ENCODE results near the gene SYT14.
"Not testable (repeated sequence)": the region's sequence is repeated elsewhere in the genome, so short reads cannot be mapped to it uniquely, and the experiment has no call there.

Gene SYT14

GRCh38 chr1:209899948-209900347 lies 38.1 kb upstream of the SYT14 start:
- no peak for TF ChIP-seq YY1 (IDR thresholded peaks at IDR 0.05; ENCODE audit: insufficient read depth, insufficient read length)
- no peak for TF ChIP-seq ZNF274 (IDR thresholded peaks at IDR 0.05; ENCODE audit: low read depth, low read length)
- TF ChIP-seq SUZ12 (IDR thresholded peaks at IDR 0.05; ENCODE audit: extremely low read depth, insufficient read depth, insufficient read length) = no peak
- no peaks in the 10 kb centered on the region for H3K4me1 ChIP-seq (ENCODE audit: insufficient read depth, insufficient read length)
- DNase-seq (ENCODE audit: low read depth, low spot score) = peak; percentile 72
- H3K9ac ChIP-seq (ENCODE audit: insufficient read length, low read depth) = no peak overlapping the region
- H3K27me3 ChIP-seq (ENCODE audit: insufficient read depth, insufficient read length) = no peaks in the 10 kb centered on the region
- H3K9me3 ChIP-seq (ENCODE audit: insufficient read depth, low read length) = no peaks in the 10 kb centered on the region
- no peak overlapping the region for H3K4me3 ChIP-seq (ENCODE audit: insufficient read length, low read depth)
- H3K36me3 ChIP-seq (ENCODE audit: insufficient read depth, insufficient read length, low read length) = no peaks in the 10 kb centered on the region

GRCh38 chr1:209900734-209901133 lies 37.3 kb upstream of the SYT14 start:
- TF ChIP-seq ZNF274 (IDR thresholded peaks at IDR 0.05; ENCODE audit: low read depth, low read length) (no peak), SUZ12 (IDR thresholded peaks at IDR 0.05; ENCODE audit: extremely low read depth, insufficient read depth, insufficient read length) (no peak), YY1 (IDR thresholded peaks at IDR 0.05; ENCODE audit: insufficient read depth, insufficient read length) (no peak)
- no peaks in the 10 kb centered on the region for H3K4me1 ChIP-seq (ENCODE audit: insufficient read depth, insufficient read length)
- no peak for DNase-seq (ENCODE audit: low read depth, low spot score)
- no peaks in the 10 kb centered on the region for H3K9me3 ChIP-seq (ENCODE audit: insufficient read depth, low read length)
- H3K27me3 ChIP-seq (ENCODE audit: insufficient read depth, insufficient read length) = no peaks in the 10 kb centered on the region
- no peaks in the 10 kb centered on the region for H3K36me3 ChIP-seq (ENCODE audit: insufficient read depth, insufficient read length, low read length)
- no peak overlapping the region for H3K4me3 ChIP-seq (ENCODE audit: insufficient read length, low read depth)
- H3K9ac ChIP-seq (ENCODE audit: insufficient read length, low read depth) = no peak overlapping the region

- no peaks in the 10 kb centered on the region for H3K36me3 ChIP-seq (ENCODE audit: insufficient read depth, insufficient read length, low read length)
- H3K27me3 ChIP-seq (ENCODE audit: insufficient read depth, insufficient read length) = no peaks in the 10 kb centered on the region
- H3K9me3 ChIP-seq (ENCODE audit: insufficient read depth, low read length) = no peaks in the 10 kb centered on the region
- no peaks in the 10 kb centered on the region for H3K4me1 ChIP-seq (ENCODE audit: insufficient read depth, insufficient read length)
- TF ChIP-seq YY1 (IDR thresholded peaks at IDR 0.05; ENCODE audit: insufficient read depth, insufficient read length) (no peak), ZNF274 (IDR thresholded peaks at IDR 0.05; ENCODE audit: low read depth, low read length) (no peak), SUZ12 (IDR thresholded peaks at IDR 0.05; ENCODE audit: extremely low read depth, insufficient read depth, insufficient read length) (no peak)
- no peak overlapping the region for H3K4me3 ChIP-seq (ENCODE audit: insufficient read length, low read depth)
- DNase-seq (ENCODE audit: low read depth, low spot score) = no peak
- H3K9ac ChIP-seq (ENCODE audit: insufficient read length, low read depth) = no peak overlapping the region
These were observed 36.8 kb upstream of the SYT14 start for GRCh38 chr1:209901211-209901610.

- not testable (repeated sequence) for H3K4me1 ChIP-seq (ENCODE audit: insufficient read depth, insufficient read length); H3K9ac ChIP-seq (ENCODE audit: insufficient read length, low read depth); H3K4me3 ChIP-seq (ENCODE audit: insufficient read length, low read depth); DNase-seq (ENCODE audit: low read depth, low spot score); H3K9me3 ChIP-seq (ENCODE audit: insufficient read depth, low read length); H3K27me3 ChIP-seq (ENCODE audit: insufficient read depth, insufficient read length); H3K36me3 ChIP-seq (ENCODE audit: insufficient read depth, insufficient read length, low read length)
These were observed 33.2 kb upstream of the SYT14 start for GRCh38 chr1:209904774-209905173.

GRCh38 chr1:209911746-209912145 lies 26.3 kb upstream of the SYT14 start:
- Histone ChIP-seq H3K27me3 (ENCODE audit: insufficient read depth, insufficient read length) (no peaks in the 10 kb centered on the region), H3K36me3 (ENCODE audit: insufficient read depth, insufficient read length, low read length) (no peaks in the 10 kb centered on the region), H3K9ac (ENCODE audit: insufficient read length, low read depth) (no peak overlapping the region), H3K4me1 (ENCODE audit: insufficient read depth, insufficient read length) (no peaks in the 10 kb centered on the region), H3K9me3 (ENCODE audit: insufficient read depth, low read length) (peaks cover 4% of the 10 kb centered on the region; the same call in 1 of the 2 replicates), H3K4me3 (ENCODE audit: insufficient read length, low read depth) (no peak overlapping the region)
- TF ChIP-seq ZNF274 (IDR thresholded peaks at IDR 0.05; ENCODE audit: low read depth, low read length) (no peak), SUZ12 (IDR thresholded peaks at IDR 0.05; ENCODE audit: extremely low read depth, insufficient read depth, insufficient read length) (no peak), YY1 (IDR thresholded peaks at IDR 0.05; ENCODE audit: insufficient read depth, insufficient read length) (no peak)
- DNase-seq (ENCODE audit: low read depth, low spot score) = no peak

- no peak overlapping the region for H3K9ac ChIP-seq (ENCODE audit: insufficient read length, low read depth)
- no peaks in the 10 kb centered on the region for H3K36me3 ChIP-seq (ENCODE audit: insufficient read depth, insufficient read length, low read length)
- TF ChIP-seq ZNF274 (IDR thresholded peaks at IDR 0.05; ENCODE audit: low read depth, low read length) (no peak), YY1 (IDR thresholded peaks at IDR 0.05; ENCODE audit: insufficient read depth, insufficient read length) (no peak), SUZ12 (IDR thresholded peaks at IDR 0.05; ENCODE audit: extremely low read depth, insufficient read depth, insufficient read length) (no peak)
- no peaks in the 10 kb centered on the region for H3K27me3 ChIP-seq (ENCODE audit: insufficient read depth, insufficient read length)
- H3K4me3 ChIP-seq (ENCODE audit: insufficient read length, low read depth) = no peak overlapping the region
- no peak for DNase-seq (ENCODE audit: low read depth, low spot score)
- peaks cover 4% of the 10 kb centered on the region; the same call in 1 of the 2 replicates for H3K9me3 ChIP-seq (ENCODE audit: insufficient read depth, low read length)
- H3K4me1 ChIP-seq (ENCODE audit: insufficient read depth, insufficient read length) = no peaks in the 10 kb centered on the region
These were observed 25.7 kb upstream of the SYT14 start for GRCh38 chr1:209912306-209912705.

GRCh38 chr1:209919637-209920036 lies 18.4 kb upstream of the SYT14 start:
- H3K4me3 ChIP-seq (ENCODE audit: insufficient read length, low read depth); H3K27me3 ChIP-seq (ENCODE audit: insufficient read depth, insufficient read length); DNase-seq (ENCODE audit: low read depth, low spot score); H3K36me3 ChIP-seq (ENCODE audit: insufficient read depth, insufficient read length, low read length); H3K9ac ChIP-seq (ENCODE audit: insufficient read length, low read depth); H3K4me1 ChIP-seq (ENCODE audit: insufficient read depth, insufficient read length): not testable (repeated sequence)
- H3K9me3 ChIP-seq (ENCODE audit: insufficient read depth, low read length) = peaks cover 17% of the 10 kb centered on the region

GRCh38 chr1:209920844-209921243 lies 17.2 kb upstream of the SYT14 start:
- Histone ChIP-seq H3K9ac (ENCODE audit: insufficient read length, low read depth) (no peak overlapping the region), H3K9me3 (ENCODE audit: insufficient read depth, low read length) (peaks cover 17% of the 10 kb centered on the region), H3K4me1 (ENCODE audit: insufficient read depth, insufficient read length) (no peaks in the 10 kb centered on the region), H3K36me3 (ENCODE audit: insufficient read depth, insufficient read length, low read length) (no peaks in the 10 kb centered on the region), H3K27me3 (ENCODE audit: insufficient read depth, insufficient read length) (no peaks in the 10 kb centered on the region), H3K4me3 (ENCODE audit: insufficient read length, low read depth) (no peak overlapping the region)
- no peak for DNase-seq (ENCODE audit: low read depth, low spot score)
- TF ChIP-seq SUZ12 (IDR thresholded peaks at IDR 0.05; ENCODE audit: extremely low read depth, insufficient read depth, insufficient read length) (no peak), YY1 (IDR thresholded peaks at IDR 0.05; ENCODE audit: insufficient read depth, insufficient read length) (no peak), ZNF274 (IDR thresholded peaks at IDR 0.05; ENCODE audit: low read depth, low read length) (no peak)

Measured in NT2/D1 (cell line).